ENCODE data around the gene ARHGAP25. TPM values are rescaled to one million over a fixed set of nuclear protein-coding genes. Genes with fewer than 3 reads are reported as not detected.

ARHGAP25 gene
- total RNA-seq, 1 experiment from 2014 or later, result 0.27 TPM

DNA sequence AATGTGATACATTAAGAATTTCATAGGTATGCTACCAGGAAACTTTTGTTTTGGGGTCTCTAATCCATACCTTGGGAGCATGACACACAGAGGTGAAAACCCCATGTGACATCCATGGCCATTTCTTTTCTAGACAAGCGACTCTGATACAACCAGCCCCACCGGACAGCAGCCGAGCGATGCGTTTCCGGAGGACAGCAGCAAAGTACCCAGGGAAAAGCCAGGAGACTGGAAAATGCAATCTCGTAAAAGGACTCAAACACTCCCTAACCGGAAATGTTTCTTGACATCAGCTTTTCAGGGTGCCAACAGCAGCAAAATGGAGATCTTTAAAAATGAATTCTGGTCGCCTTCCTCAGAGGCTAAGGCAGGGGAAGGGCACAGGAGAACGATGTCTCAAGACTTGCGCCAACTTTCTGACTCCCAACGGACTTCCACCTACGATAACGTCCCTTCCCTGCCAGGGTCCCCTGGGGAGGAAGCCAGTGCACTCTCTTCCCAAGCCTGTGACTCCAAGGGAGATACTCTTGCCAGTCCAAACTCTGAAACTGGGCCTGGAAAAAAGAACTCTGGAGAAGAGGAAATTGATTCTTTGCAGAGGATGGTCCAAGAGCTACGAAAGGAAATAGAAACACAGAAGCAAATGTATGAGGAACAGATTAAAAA is 87.7 kb downstream of the ARHGAP25 start (continued):
- TF ChIP-seq ATF3 (IDR thresholded peaks at IDR 0.05), result no peak
- TF ChIP-seq ZNF274 (IDR thresholded peaks at IDR 0.05; ENCODE audit: low read depth, low read length), result no peak

GRCh38 chr2:68824831-68825230 is 90.2 kb downstream of the ARHGAP25 start:
- ATAC-seq (no peak), DNase-seq (ENCODE audit: low read depth, low spot score) (no peak)
- Histone ChIP-seq H3K36me3 (ENCODE audit: control insufficient read depth in 1 of 2, insufficient read depth in 2 of 2, low read length in 2 of 2) (no peaks in the 10 kb centered on the region), H4K20me1 (ENCODE audit: insufficient read depth) (no peaks in the 10 kb centered on the region), H3K9me2 (ENCODE audit: insufficient read depth) (no peaks in the 10 kb centered on the region), H2AFZ (ENCODE audit: low read depth, low read length, poor library complexity, severe bottlenecking) (no peak overlapping the region), H3K9me3 (ENCODE audit: control insufficient read depth in 1 of 2, insufficient read depth in 1 of 2, low read depth in 1 of 2, low read length in 2 of 2) (no peaks in the 10 kb centered on the region), H3K4me3 (replicated peaks in 1 of 2; ENCODE audit: low read depth in 1 of 2, low read length in 2 of 2) (no peak overlapping the region), H3K27ac (ENCODE audit: low read depth, low read length) (no peak overlapping the region), H3K27me3 (ENCODE audit: insufficient read depth, low read length) (no peaks in the 10 kb centered on the region), H3K4me2 (ENCODE audit: low read length) (no peak overlapping the region), H3K9ac (ENCODE audit: low read length) (no peak overlapping the region), H3K4me1 (ENCODE audit: control insufficient read depth in 1 of 2, insufficient read depth in 2 of 2, low read length in 2 of 2) (peaks cover 6 to 8% of the 10 kb centered on the region in 2 experiments; a peak in 2 of 4 replicates), H3K79me2 (ENCODE audit: insufficient read depth, low read length) (no peaks in the 10 kb centered on the region)
- ChIA-PET CTCF (no interaction called here), RAD21 (ENCODE audit: low non-redundant PET in 1 of 2, low total read pairs in 2 of 2, uncharacterized antibody in 2 of 2, unreplicated experiment in 2 of 2) (no interaction called here), POLR2A (no interaction called here)
- TF ChIP-seq YY1 (IDR thresholded peaks at IDR 0.05; ENCODE audit: extremely low read depth, insufficient replicate concordance, low read depth, low read length), result no peak
- TF ChIP-seq REST (IDR thresholded peaks at IDR 0.05; ENCODE audit: low read depth), result no peak
- TF ChIP-seq ZFX (IDR thresholded peaks at IDR 0.05), result no peak
- TF ChIP-seq SP1 (IDR thresholded peaks at IDR 0.05; ENCODE audit: low read depth), result no peak
- no peak for TF ChIP-seq ZBTB33 (IDR thresholded peaks at IDR 0.05; ENCODE audit: extremely low read depth, insufficient replicate concordance, low read length)
- no peak for TF ChIP-seq ATF3 (IDR thresholded peaks at IDR 0.05)
- TF ChIP-seq POLR2A (IDR thresholded peaks at IDR 0.05; ENCODE audit: borderline replicate concordance, extremely low read depth, insufficient read depth, insufficient read length), result no peak
- no peak for TF ChIP-seq CEBPB (IDR thresholded peaks at IDR 0.05; ENCODE audit: low read depth)
- TF ChIP-seq POLR2AphosphoS5 (IDR thresholded peaks at IDR 0.05; ENCODE audit: low read depth, low read length), result no peak
- no peak for TF ChIP-seq CBX3 (IDR thresholded peaks at IDR 0.05; ENCODE audit: low read depth)
- no peak for TF ChIP-seq RAD21 (IDR thresholded peaks at IDR 0.05; ENCODE audit: low read depth)
- no peak for TF ChIP-seq EGR1 (IDR thresholded peaks at IDR 0.05; ENCODE audit: low read depth)
- no peak for TF ChIP-seq ELF1 (IDR thresholded peaks at IDR 0.05; ENCODE audit: borderline replicate concordance, low read depth)
- TF ChIP-seq JUND (IDR thresholded peaks at IDR 0.05), result no peak
- TF ChIP-seq TCF7L2 (IDR thresholded peaks at IDR 0.05; ENCODE audit: borderline replicate concordance, extremely low read depth, insufficient read depth, insufficient read length), result no peak
- TF ChIP-seq ZNF274 (IDR thresholded peaks at IDR 0.05; ENCODE audit: low read depth, low read length), result no peak
- TF ChIP-seq SRF (IDR thresholded peaks at IDR 0.05; ENCODE audit: low read depth), result no peak
- TF ChIP-seq SIN3A (IDR thresholded peaks at IDR 0.05; ENCODE audit: low read depth), result no peak
- no peak for TF ChIP-seq EZH2 (IDR thresholded peaks at IDR 0.05)
- no peak for TF ChIP-seq FOSL1 (IDR thresholded peaks at IDR 0.05; ENCODE audit: low read depth)
- intact Hi-C loops (cut with micrococcal nuclease), result no loop called here
- no TSS peak for BruUV-seq (replicated peaks)
